ENCODE measurements around the gene RERG. TPM values are rescaled to one million over a fixed set of nuclear protein-coding genes. Genes with fewer than 3 reads are reported as not detected.

Gene RERG
- total RNA-seq, 4 donors from 2014 or later, result 4.3 to 6.5 (median 5.8) TPM

- DNase-seq (peak in 1 of 2 donors; percentile 16), ATAC-seq (peak; percentile 53 to 71)
- H3K4me3 ChIP-seq, result no peak overlapping the region
- H3K27me3 ChIP-seq, result no peaks in the 10 kb centered on the region
- H3K4me1 ChIP-seq, result peaks cover 8 to 26% of the 10 kb centered on the region in 2 donors
- H3K9me3 ChIP-seq, result no peaks in the 10 kb centered on the region
- no peaks in the 10 kb centered on the region for H3K36me3 ChIP-seq
- in situ Hi-C loops (cut with MboI; ENCODE audit: low sequenced_read_pairs in 4 of 4), result loop anchor here in 1 of 4 donors (5.0 kb wide), 1 partner anchor 57 kb away; no protein-coding TSS in a partner anchor
- intact Hi-C loops (cut with DNase I; ENCODE audit: low total_unique reads), result no loop called here
- TF ChIP-seq CTCF (IDR thresholded peaks at IDR 0.05 in 4 of 5, conservative IDR thresholded peaks at IDR 0.05 in 1 of 5) (no peak), POLR2A (IDR thresholded peaks at IDR 0.05) (no peak)
- H3K27ac ChIP-seq, result peak overlapping the region; percentile 51 to 68 (median 65)
Measured at GRCh38 chr12:15209782-15210181, 11.4 kb downstream of the RERG start.

GRCh38 chr12:15208871-15209656 lies 12.2 kb downstream of the RERG start:
- H3K27me3 ChIP-seq, result no peaks in the 10 kb centered on the region
- in situ Hi-C loops (cut with MboI; ENCODE audit: low sequenced_read_pairs in 4 of 4) (loop anchor here in 1 of 4 donors (5.0 kb wide), 1 partner anchor 57 kb away; no protein-coding TSS in a partner anchor), intact Hi-C loops (cut with DNase I; ENCODE audit: low total_unique reads) (no loop called here)
- H3K4me1 ChIP-seq, result peaks cover 8 to 26% of the 10 kb centered on the region in 2 donors
- DNase-seq (no peak), ATAC-seq (peak; percentile 49 to 61)
- TF ChIP-seq POLR2A (IDR thresholded peaks at IDR 0.05) (no peak), CTCF (IDR thresholded peaks at IDR 0.05 in 4 of 5, conservative IDR thresholded peaks at IDR 0.05 in 1 of 5) (no peak)
- H3K27ac ChIP-seq, result peak overlapping the region; percentile 51 to 68 (median 65)
- H3K36me3 ChIP-seq, result no peaks in the 10 kb centered on the region
- H3K9me3 ChIP-seq, result no peaks in the 10 kb centered on the region
- no peak overlapping the region for H3K4me3 ChIP-seq

GRCh38 chr12:15208140-15208539 lies 13.1 kb downstream of the RERG start:
- in situ Hi-C loops (cut with MboI; ENCODE audit: low sequenced_read_pairs in 4 of 4) (loop anchor here in 1 of 4 donors (5.0 kb wide), 1 partner anchor 56 kb away; no protein-coding TSS in a partner anchor), intact Hi-C loops (cut with DNase I; ENCODE audit: low total_unique reads) (no loop called here)
- TF ChIP-seq CTCF (IDR thresholded peaks at IDR 0.05 in 4 of 5, conservative IDR thresholded peaks at IDR 0.05 in 1 of 5), result peak in 3 of 5 experiments; percentile 32 to 50 (median 40)
- TF ChIP-seq POLR2A (IDR thresholded peaks at IDR 0.05), result no peak
- H3K4me3 ChIP-seq, result no peak overlapping the region
- H3K27ac ChIP-seq, result peak overlapping the region; percentile 63 to 68 (median 65)
- H3K27me3 ChIP-seq, result no peaks in the 10 kb centered on the region
- DNase-seq (no peak), ATAC-seq (peak in 1 of 2 donors; percentile 52)
- no peaks in the 10 kb centered on the region for H3K9me3 ChIP-seq
- H3K4me1 ChIP-seq, result peaks cover 8 to 26% of the 10 kb centered on the region in 2 donors
- no peaks in the 10 kb centered on the region for H3K36me3 ChIP-seq

- Histone ChIP-seq H3K4me3 (no peak overlapping the region), H3K27me3 (no peaks in the 10 kb centered on the region), H3K4me1 (peaks cover 8 to 26% of the 10 kb centered on the region in 2 donors), H3K9me3 (no peaks in the 10 kb centered on the region), H3K36me3 (no peaks in the 10 kb centered on the region), H3K27ac (peak overlapping the region; percentile 63 to 68 (median 65))
- in situ Hi-C loops (cut with MboI; ENCODE audit: low sequenced_read_pairs in 4 of 4) (loop anchor here in 1 of 4 donors (5.0 kb wide), 1 partner anchor 55 kb away; no protein-coding TSS in a partner anchor), intact Hi-C loops (cut with DNase I; ENCODE audit: low total_unique reads) (no loop called here)
- TF ChIP-seq POLR2A (IDR thresholded peaks at IDR 0.05) (no peak), CTCF (IDR thresholded peaks at IDR 0.05 in 4 of 5, conservative IDR thresholded peaks at IDR 0.05 in 1 of 5) (no peak)
- DNase-seq, result no peak
- ATAC-seq, result no peak
Measured at GRCh38 chr12:15206831-15207389, 14.3 kb downstream of the RERG start.

Measured in gastrocnemius medialis (tissue), 4 donors.